ENCODE data around the gene MT1F.

- TF ChIP-seq POLR2AphosphoS2 (IDR thresholded peaks at IDR 0.05; ENCODE audit: low read length) = no peak
- no peak for TF ChIP-seq SIN3A (IDR thresholded peaks at IDR 0.05; ENCODE audit: borderline replicate concordance in 2 of 2, control insufficient read depth in 1 of 2, low read depth in 2 of 2, low read length in 2 of 2)
- TF ChIP-seq ZBTB7A (IDR thresholded peaks at IDR 0.05; ENCODE audit: borderline replicate concordance, control insufficient read depth, low read depth, low read length) = no peak
- TF ChIP-seq CTCF (IDR thresholded peaks at IDR 0.05 in 2 of 3, conservative IDR thresholded peaks at IDR 0.05 in 1 of 3; ENCODE audit: insufficient read depth in 2 of 3, low read depth in 1 of 3, low read length in 3 of 3) = no peak
- no peak for TF ChIP-seq ZNF24 (IDR thresholded peaks at IDR 0.05)
- TF ChIP-seq TCF7 (IDR thresholded peaks at IDR 0.05; ENCODE audit: borderline replicate concordance) = no peak
- TF ChIP-seq CCNT2 (IDR thresholded peaks at IDR 0.05; ENCODE audit: borderline replicate concordance, extremely low read depth, insufficient read length, low read depth, low read length) = no peak
- TF ChIP-seq MTF1 (CRISPR knock-in tag; IDR thresholded peaks at IDR 0.05; ENCODE audit: borderline replicate concordance) = no peak
- no peak for TF ChIP-seq ZNF318 (IDR thresholded peaks at IDR 0.05; ENCODE audit: borderline replicate concordance in 1 of 2, low read depth in 1 of 2)
Observed at GRCh38 chr16:56691885-56692284, 34.1 kb downstream of the MT1F start.
